ENCODE measurements around the gene HHIP.
"Not testable (repeated sequence)": the region's sequence is repeated elsewhere in the genome, so short reads cannot be mapped to it uniquely, and the experiment has no call there.

Gene HHIP

GRCh38 chr4:144791933-144792332 lies 146.0 kb downstream of the HHIP start:
- not testable (repeated sequence) for H3K4me1 ChIP-seq (ENCODE audit: insufficient read depth, low read length); H3K9me3 ChIP-seq (ENCODE audit: control insufficient read depth, insufficient read depth, low read length); H3K36me3 ChIP-seq (ENCODE audit: insufficient read depth, low read length); H3K9ac ChIP-seq (ENCODE audit: low read depth, low read length)

All from ES-I3 (cell line).